ENCODE measurements around the gene MSI2. TPM values are rescaled to one million over a fixed set of nuclear protein-coding genes. Genes with fewer than 3 reads are reported as not detected.

The MSI2 gene
- total and polyA plus RNA-seq, 9 of the 15 experiments (the other 6 are each of a cell fraction or from before 2014, with no cell fraction given): 4.6 to 61.8 (median 42.4) TPM

- TF ChIP-seq, protein P1, sequence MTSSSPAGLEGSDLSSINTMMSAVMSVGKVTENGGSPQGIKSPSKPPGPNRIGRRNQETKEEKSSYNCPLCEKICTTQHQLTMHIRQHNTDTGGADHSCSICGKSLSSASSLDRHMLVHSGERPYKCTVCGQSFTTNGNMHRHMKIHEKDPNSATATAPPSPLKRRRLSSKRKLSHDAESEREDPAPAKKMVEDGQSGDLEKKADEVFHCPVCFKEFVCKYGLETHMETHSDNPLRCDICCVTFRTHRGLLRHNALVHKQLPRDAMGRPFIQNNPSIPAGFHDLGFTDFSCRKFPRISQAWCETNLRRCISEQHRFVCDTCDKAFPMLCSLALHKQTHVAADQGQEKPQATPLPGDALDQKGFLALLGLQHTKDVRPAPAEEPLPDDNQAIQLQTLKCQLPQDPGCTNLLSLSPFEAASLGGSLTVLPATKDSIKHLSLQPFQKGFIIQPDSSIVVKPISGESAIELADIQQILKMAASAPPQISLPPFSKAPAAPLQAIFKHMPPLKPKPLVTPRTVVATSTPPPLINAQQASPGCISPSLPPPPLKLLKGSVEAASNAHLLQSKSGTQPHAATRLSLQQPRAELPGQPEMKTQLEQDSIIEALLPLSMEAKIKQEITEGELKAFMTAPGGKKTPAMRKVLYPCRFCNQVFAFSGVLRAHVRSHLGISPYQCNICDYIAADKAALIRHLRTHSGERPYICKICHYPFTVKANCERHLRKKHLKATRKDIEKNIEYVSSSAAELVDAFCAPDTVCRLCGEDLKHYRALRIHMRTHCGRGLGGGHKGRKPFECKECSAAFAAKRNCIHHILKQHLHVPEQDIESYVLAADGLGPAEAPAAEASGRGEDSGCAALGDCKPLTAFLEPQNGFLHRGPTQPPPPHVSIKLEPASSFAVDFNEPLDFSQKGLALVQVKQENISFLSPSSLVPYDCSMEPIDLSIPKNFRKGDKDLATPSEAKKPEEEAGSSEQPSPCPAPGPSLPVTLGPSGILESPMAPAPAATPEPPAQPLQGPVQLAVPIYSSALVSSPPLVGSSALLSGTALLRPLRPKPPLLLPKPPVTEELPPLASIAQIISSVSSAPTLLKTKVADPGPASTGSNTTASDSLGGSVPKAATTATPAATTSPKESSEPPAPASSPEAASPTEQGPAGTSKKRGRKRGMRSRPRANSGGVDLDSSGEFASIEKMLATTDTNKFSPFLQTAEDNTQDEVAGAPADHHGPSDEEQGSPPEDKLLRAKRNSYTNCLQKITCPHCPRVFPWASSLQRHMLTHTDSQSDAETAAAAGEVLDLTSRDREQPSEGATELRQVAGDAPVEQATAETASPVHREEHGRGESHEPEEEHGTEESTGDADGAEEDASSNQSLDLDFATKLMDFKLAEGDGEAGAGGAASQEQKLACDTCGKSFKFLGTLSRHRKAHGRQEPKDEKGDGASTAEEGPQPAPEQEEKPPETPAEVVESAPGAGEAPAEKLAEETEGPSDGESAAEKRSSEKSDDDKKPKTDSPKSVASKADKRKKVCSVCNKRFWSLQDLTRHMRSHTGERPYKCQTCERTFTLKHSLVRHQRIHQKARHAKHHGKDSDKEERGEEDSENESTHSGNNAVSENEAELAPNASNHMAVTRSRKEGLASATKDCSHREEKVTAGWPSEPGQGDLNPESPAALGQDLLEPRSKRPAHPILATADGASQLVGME (CRISPR knock-in tag; IDR thresholded peaks at IDR 0.05): no peak
- TF ChIP-seq MTA1 (IDR thresholded peaks at IDR 0.05; ENCODE audit: borderline replicate concordance) (peak; percentile 65), NFE2 (IDR thresholded peaks at IDR 0.05; ENCODE audit: low read depth) (peak; percentile 93), ATF7 (IDR thresholded peaks at IDR 0.05) (peak; percentile 47; the same call in 1 of the 2 replicates), MAFK (IDR thresholded peaks at IDR 0.05; ENCODE audit: low read length) (no peak), ZNF507 (tag; conservative IDR thresholded peaks at IDR 0.05) (no peak), ARID3B (CRISPR knock-in tag; IDR thresholded peaks at IDR 0.05; ENCODE audit: borderline replicate concordance) (no peak), RAD21 (CRISPR knock-in tag; conservative IDR thresholded peaks at IDR 0.05 in 1 of 2, IDR thresholded peaks at IDR 0.05 in 1 of 2) (0 out of 4 replicates have a peak, but pooled peaks of 1 of the 2 experiments have one; percentile 18), ZNF551 (CRISPR knock-in tag; IDR thresholded peaks at IDR 0.05) (no peak), EGR1 (conservative IDR thresholded peaks at IDR 0.05) (no peak), ZNF57 (CRISPR knock-in tag; IDR thresholded peaks at IDR 0.05) (no peak), ZNF696 (CRISPR knock-in tag; conservative IDR thresholded peaks at IDR 0.05) (no peak), NR3C1 (CRISPR knock-in tag; IDR thresholded peaks at IDR 0.05) (no peak), MYNN (IDR thresholded peaks at IDR 0.05) (no peak), MYNN (CRISPR knock-in tag; IDR thresholded peaks at IDR 0.05) (no peak)
- TF ChIP-seq, protein P2, sequence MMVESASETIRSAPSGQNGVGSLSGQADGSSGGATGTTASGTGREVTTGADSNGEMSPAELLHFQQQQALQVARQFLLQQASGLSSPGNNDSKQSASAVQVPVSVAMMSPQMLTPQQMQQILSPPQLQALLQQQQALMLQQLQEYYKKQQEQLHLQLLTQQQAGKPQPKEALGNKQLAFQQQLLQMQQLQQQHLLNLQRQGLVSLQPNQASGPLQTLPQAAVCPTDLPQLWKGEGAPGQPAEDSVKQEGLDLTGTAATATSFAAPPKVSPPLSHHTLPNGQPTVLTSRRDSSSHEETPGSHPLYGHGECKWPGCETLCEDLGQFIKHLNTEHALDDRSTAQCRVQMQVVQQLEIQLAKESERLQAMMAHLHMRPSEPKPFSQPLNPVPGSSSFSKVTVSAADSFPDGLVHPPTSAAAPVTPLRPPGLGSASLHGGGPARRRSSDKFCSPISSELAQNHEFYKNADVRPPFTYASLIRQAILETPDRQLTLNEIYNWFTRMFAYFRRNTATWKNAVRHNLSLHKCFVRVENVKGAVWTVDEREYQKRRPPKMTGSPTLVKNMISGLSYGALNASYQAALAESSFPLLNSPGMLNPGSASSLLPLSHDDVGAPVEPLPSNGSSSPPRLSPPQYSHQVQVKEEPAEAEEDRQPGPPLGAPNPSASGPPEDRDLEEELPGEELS (CRISPR knock-in tag; IDR thresholded peaks at IDR 0.05; ENCODE audit: borderline replicate concordance): 0 out of 2 replicates have a peak, but pooled peaks have one; percentile 51
- TF ChIP-seq, protein P3, sequence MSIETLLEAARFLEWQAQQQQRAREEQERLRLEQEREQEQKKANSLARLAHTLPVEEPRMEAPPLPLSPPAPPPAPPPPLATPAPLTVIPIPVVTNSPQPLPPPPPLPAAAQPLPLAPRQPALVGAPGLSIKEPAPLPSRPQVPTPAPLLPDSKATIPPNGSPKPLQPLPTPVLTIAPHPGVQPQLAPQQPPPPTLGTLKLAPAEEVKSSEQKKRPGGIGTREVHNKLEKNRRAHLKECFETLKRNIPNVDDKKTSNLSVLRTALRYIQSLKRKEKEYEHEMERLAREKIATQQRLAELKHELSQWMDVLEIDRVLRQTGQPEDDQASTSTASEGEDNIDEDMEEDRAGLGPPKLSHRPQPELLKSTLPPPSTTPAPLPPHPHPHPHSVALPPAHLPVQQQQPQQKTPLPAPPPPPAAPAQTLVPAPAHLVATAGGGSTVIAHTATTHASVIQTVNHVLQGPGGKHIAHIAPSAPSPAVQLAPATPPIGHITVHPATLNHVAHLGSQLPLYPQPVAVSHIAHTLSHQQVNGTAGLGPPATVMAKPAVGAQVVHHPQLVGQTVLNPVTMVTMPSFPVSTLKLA (conservative IDR thresholded peaks at IDR 0.05): no peak
Measured at GRCh38 chr17:57340160-57340981, 84.0 kb downstream of the MSI2 start (continued).

Data from K562 (cell line).